Dermis blood vessel endothelial cell (primary cell): ENCODE results near the gene ALOX15B. TPM values are rescaled to one million over a fixed set of nuclear protein-coding genes. Genes with fewer than 3 reads are reported as not detected.
A peak's percentile ranks its signal among the peaks of the same experiment; 100 is the strongest.
"Not testable (repeated sequence)": the region's sequence is repeated elsewhere in the genome, so short reads cannot be mapped to it uniquely, and the experiment has no call there.

Experiments used
- DNase-seq: peaks from one replicate; pipeline ENCODE4 v3.0.0; 2010
- total RNA-seq: library from RNA; depleted of rRNA; stranded (reverse); fragments of >200 nt; gene quantifications from 2 replicates; pipeline ENCODE4 v1.2.3, GENCODE V29; 2014

The ALOX15B gene
- total RNA-seq, 1 donor from 2014 or later = not detected

- DNase-seq = no peak
These were observed 6.3 kb downstream of the ALOX15B start for GRCh38 chr17:8044819-8045810.

GRCh38 chr17:8046306-8046928, 7.6 kb downstream of the ALOX15B start:
- no peak for DNase-seq

GRCh38 chr17:8046929-8047768, 8.3 kb downstream of the ALOX15B start:
- DNase-seq = no peak

- DNase-seq = no peak
These were observed 8.9 kb downstream of the ALOX15B start for GRCh38 chr17:8047769-8048110.

- no peak for DNase-seq
These were observed 9.4 kb downstream of the ALOX15B start for GRCh38 chr17:8048236-8048635.

- DNase-seq = no peak
These were observed 9.9 kb downstream of the ALOX15B start for GRCh38 chr17:8048736-8049135.

GRCh38 chr17:8051831-8052230, 13.0 kb downstream of the ALOX15B start:
- no peak for DNase-seq

- no peak for DNase-seq
These were observed 13.7 kb downstream of the ALOX15B start for GRCh38 chr17:8052256-8053252.

- no peak for DNase-seq
These were observed 14.7 kb downstream of the ALOX15B start for GRCh38 chr17:8053600-8053999.

- DNase-seq = no peak
These were observed 17.0 kb downstream of the ALOX15B start for GRCh38 chr17:8055851-8056231.

GRCh38 chr17:8056232-8056975, 17.5 kb downstream of the ALOX15B start:
- DNase-seq = peak; percentile 85

- DNase-seq = no peak
These were observed 18.2 kb downstream of the ALOX15B start for GRCh38 chr17:8056976-8057625.

GRCh38 chr17:8057691-8058114, 18.8 kb downstream of the ALOX15B start:
- DNase-seq = peak; percentile 88

GRCh38 chr17:8059131-8059530, 20.3 kb downstream of the ALOX15B start:
- no peak for DNase-seq

- peak; percentile 84 for DNase-seq
These were observed 21.4 kb downstream of the ALOX15B start for GRCh38 chr17:8060274-8060673.

GRCh38 chr17:8061851-8062250, 23.0 kb downstream of the ALOX15B start:
- not testable (repeated sequence) for DNase-seq

GRCh38 chr17:8062435-8062806, 23.6 kb downstream of the ALOX15B start:
- peak; percentile 28 for DNase-seq

GRCh38 chr17:8062807-8063483, 24.1 kb downstream of the ALOX15B start:
- DNase-seq = no peak

GRCh38 chr17:8063761-8064534, 25.1 kb downstream of the ALOX15B start:
- no peak for DNase-seq
